ENCODE results near the gene KLRK1. TPM values are rescaled to one million over a fixed set of nuclear protein-coding genes. Genes with fewer than 3 reads are reported as not detected.
"Not testable (repeated sequence)": the region's sequence is repeated elsewhere in the genome, so short reads cannot be mapped to it uniquely, and the experiment has no call there.

The KLRK1 gene
- total RNA-seq, 1 experiment from 2014 or later, result 2.3 TPM

DNA sequence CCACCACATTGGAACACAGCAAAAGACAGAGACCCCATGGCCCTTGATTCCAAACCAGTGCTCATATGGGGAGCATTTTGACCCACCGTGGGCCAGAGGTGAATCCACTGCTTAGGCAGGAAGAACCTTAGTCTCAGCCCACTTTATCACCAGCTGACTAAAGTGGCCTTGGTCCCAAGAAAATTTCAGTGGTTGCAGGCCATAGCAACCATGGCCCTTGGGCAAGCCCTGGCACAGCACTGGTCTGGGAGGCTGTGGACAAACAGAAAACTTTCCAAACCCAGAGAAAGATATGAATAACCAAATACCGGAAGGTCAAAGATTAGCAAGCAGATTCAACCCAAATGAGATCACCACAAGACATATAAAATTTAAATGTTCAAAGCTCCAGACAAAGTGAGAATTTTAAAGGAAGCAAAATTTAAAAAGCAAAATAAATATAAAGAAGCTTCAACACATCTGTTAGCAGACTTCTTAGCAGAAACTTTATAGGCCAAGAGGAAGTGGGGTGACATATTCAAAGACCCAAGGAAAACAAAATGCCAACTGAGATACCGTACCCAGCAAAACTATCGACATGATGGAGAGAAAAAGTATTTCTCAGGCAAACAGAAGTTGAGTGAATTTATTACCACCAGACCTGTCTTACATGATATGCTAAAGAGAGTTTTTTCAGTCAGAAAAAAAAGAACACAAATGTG lies 7.8 kb downstream of the KLRK1 start:
- Histone ChIP-seq H3K27ac (ENCODE audit: low read depth, low read length) (no peak overlapping the region), H3K4me2 (ENCODE audit: low read length) (no peak overlapping the region), H3K4me3 (replicated peaks in 1 of 2; ENCODE audit: low read depth in 1 of 2, low read length in 2 of 2) (no peak overlapping the region), H2AFZ (ENCODE audit: low read depth, low read length, poor library complexity, severe bottlenecking) (no peak overlapping the region), H3K9me3 (ENCODE audit: control insufficient read depth in 1 of 2, insufficient read depth in 1 of 2, low read depth in 1 of 2, low read length in 2 of 2) (0 out of 4 replicates have a peak, but pooled peaks cover 0 to 5% of the 10 kb centered on the region in 2 experiments), H3K9ac (ENCODE audit: low read length) (no peak overlapping the region), H4K20me1 (ENCODE audit: insufficient read depth) (no peaks in the 10 kb centered on the region), H3K27me3 (ENCODE audit: insufficient read depth, low read length) (no peaks in the 10 kb centered on the region), H3K4me1 (ENCODE audit: control insufficient read depth in 1 of 2, insufficient read depth in 2 of 2, low read length in 2 of 2) (peaks cover 2 to 10% of the 10 kb centered on the region in 2 experiments; a peak in 1 of 4 replicates), H3K9me2 (ENCODE audit: insufficient read depth) (no peaks in the 10 kb centered on the region), H3K79me2 (ENCODE audit: insufficient read depth, low read length) (no peaks in the 10 kb centered on the region), H3K36me3 (ENCODE audit: control insufficient read depth in 1 of 2, insufficient read depth in 2 of 2, low read length in 2 of 2) (no peaks in the 10 kb centered on the region)
- DNase-seq (ENCODE audit: low read depth, low spot score) (no peak), ATAC-seq (no peak)
- TF ChIP-seq SIN3A (IDR thresholded peaks at IDR 0.05; ENCODE audit: low read depth) (no peak), ZFX (IDR thresholded peaks at IDR 0.05) (no peak), POLR2A (IDR thresholded peaks at IDR 0.05; ENCODE audit: borderline replicate concordance, extremely low read depth, insufficient read depth, insufficient read length) (no peak), SP1 (IDR thresholded peaks at IDR 0.05; ENCODE audit: low read depth) (no peak), POLR2AphosphoS5 (IDR thresholded peaks at IDR 0.05; ENCODE audit: low read depth, low read length) (no peak), RAD21 (IDR thresholded peaks at IDR 0.05; ENCODE audit: low read depth) (no peak), SRF (IDR thresholded peaks at IDR 0.05; ENCODE audit: low read depth) (no peak), ZNF274 (IDR thresholded peaks at IDR 0.05; ENCODE audit: low read depth, low read length) (no peak), EGR1 (IDR thresholded peaks at IDR 0.05; ENCODE audit: low read depth) (no peak), EZH2phosphoT487 (IDR thresholded peaks at IDR 0.05; ENCODE audit: borderline replicate concordance) (no peak), CEBPB (IDR thresholded peaks at IDR 0.05; ENCODE audit: low read depth) (no peak), CBX3 (IDR thresholded peaks at IDR 0.05; ENCODE audit: low read depth) (no peak), ELF1 (IDR thresholded peaks at IDR 0.05; ENCODE audit: borderline replicate concordance, low read depth) (no peak)
- TF ChIP-seq, protein P1, sequence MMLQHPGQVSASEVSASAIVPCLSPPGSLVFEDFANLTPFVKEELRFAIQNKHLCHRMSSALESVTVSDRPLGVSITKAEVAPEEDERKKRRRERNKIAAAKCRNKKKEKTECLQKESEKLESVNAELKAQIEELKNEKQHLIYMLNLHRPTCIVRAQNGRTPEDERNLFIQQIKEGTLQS (IDR thresholded peaks at IDR 0.05), result no peak
- no TSS peak for BruUV-seq (replicated peaks)
- intact Hi-C loops (cut with micrococcal nuclease), result no loop called here
- POLR2A ChIA-PET, result no interaction called here
- CTCF ChIA-PET, result no interaction called here
- RAD21 ChIA-PET (ENCODE audit: low non-redundant PET in 1 of 2, low total read pairs in 2 of 2, uncharacterized antibody in 2 of 2, unreplicated experiment in 2 of 2), result no interaction called here

DNA sequence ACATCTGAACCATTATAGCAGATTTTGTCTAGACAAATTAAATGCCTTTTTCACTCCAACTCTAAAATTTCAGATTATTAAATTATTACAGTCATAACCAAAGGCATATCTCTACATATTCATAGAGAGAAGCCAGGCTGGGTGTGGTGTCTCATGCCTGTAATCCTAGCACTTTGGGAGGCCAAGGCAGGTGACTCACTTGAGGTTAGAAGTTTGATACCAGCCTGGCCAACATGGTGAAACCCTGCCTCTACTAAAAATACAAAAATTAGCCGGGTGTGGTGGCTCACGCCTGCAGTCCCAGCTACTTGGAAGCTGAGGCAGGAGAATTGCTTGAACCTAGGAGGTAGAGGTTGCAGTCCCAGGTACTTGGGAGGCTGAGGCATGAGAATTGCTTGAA lies 11.1 kb downstream of the KLRK1 start:
- H3K79me2 ChIP-seq (ENCODE audit: insufficient read depth, low read length); POLR2A ChIA-PET; H3K4me1 ChIP-seq (ENCODE audit: control insufficient read depth in 1 of 2, insufficient read depth in 2 of 2, low read length in 2 of 2); CTCF ChIA-PET; DNase-seq (ENCODE audit: low read depth, low spot score); H2AFZ ChIP-seq (ENCODE audit: low read depth, low read length, poor library complexity, severe bottlenecking); H3K27ac ChIP-seq (ENCODE audit: low read depth, low read length); H3K9ac ChIP-seq (ENCODE audit: low read length); H3K4me3 ChIP-seq (replicated peaks in 1 of 2; ENCODE audit: low read depth in 1 of 2, low read length in 2 of 2); H3K27me3 ChIP-seq (ENCODE audit: insufficient read depth, low read length); BruUV-seq (replicated peaks); H3K9me3 ChIP-seq (ENCODE audit: control insufficient read depth in 1 of 2, insufficient read depth in 1 of 2, low read depth in 1 of 2, low read length in 2 of 2); H4K20me1 ChIP-seq (ENCODE audit: insufficient read depth); H3K36me3 ChIP-seq (ENCODE audit: control insufficient read depth in 1 of 2, insufficient read depth in 2 of 2, low read length in 2 of 2); RAD21 ChIA-PET (ENCODE audit: low non-redundant PET in 1 of 2, low total read pairs in 2 of 2, uncharacterized antibody in 2 of 2, unreplicated experiment in 2 of 2); intact Hi-C loops (cut with micrococcal nuclease); H3K9me2 ChIP-seq (ENCODE audit: insufficient read depth): not testable (repeated sequence)
- H3K4me2 ChIP-seq (ENCODE audit: low read length), result peak overlapping the region; percentile 30; the same call in 1 of the 2 replicates
- ATAC-seq, result peak; percentile 34; the same call in 1 of the 2 replicates

Data from HCT116 (cell line).